GM19395 (cell line): ENCODE results near the gene ZNF575.

Source experiments
- ATAC-seq: cut with Tn5 transposase; IDR thresholded peaks from one replicate; pipeline ENCODE4 v1.9.1; 2021; ENCODE audit warnings: mild to moderate bottlenecking, moderate library complexity; ENCODE audit not compliant: unreplicated experiment

ZNF575 gene

GRCh38 chr19:43532962-43533545 is at the start of gene ZNF575:
Gene ZNF575, plus strand, starts transcription at chr19:43533188. Its CDS starts 1,235 bp downstream, at chr19:43534423.
- ATAC-seq: peak; percentile 59

GRCh38 chr19:43483281-43483680 is 49.7 kb upstream of the ZNF575 start:
- ATAC-seq: no peak

GRCh38 chr19:43485951-43486350 is 47.0 kb upstream of the ZNF575 start:
- ATAC-seq: no peak

- ATAC-seq: no peak
Observed at GRCh38 chr19:43486412-43486811, 46.6 kb upstream of the ZNF575 start.

- no peak for ATAC-seq
Observed at GRCh38 chr19:43488179-43488578, 44.8 kb upstream of the ZNF575 start.

GRCh38 chr19:43489310-43489709 is 43.7 kb upstream of the ZNF575 start:
- ATAC-seq: no peak

GRCh38 chr19:43489979-43490599 is 42.9 kb upstream of the ZNF575 start:
- no peak for ATAC-seq

- no peak for ATAC-seq
Observed at GRCh38 chr19:43490759-43491158, 42.2 kb upstream of the ZNF575 start.

GRCh38 chr19:43495082-43495481 is 37.9 kb upstream of the ZNF575 start:
- no peak for ATAC-seq

- ATAC-seq: no peak
Observed at GRCh38 chr19:43496960-43497359, 36.0 kb upstream of the ZNF575 start.

GRCh38 chr19:43498233-43498842 is 34.6 kb upstream of the ZNF575 start:
- ATAC-seq: no peak

- ATAC-seq: no peak
Observed at GRCh38 chr19:43499042-43499441, 33.9 kb upstream of the ZNF575 start.

- no peak for ATAC-seq
Observed at GRCh38 chr19:43501661-43502418, 31.1 kb upstream of the ZNF575 start.

- ATAC-seq: no peak
Observed at GRCh38 chr19:43502419-43502976, 30.5 kb upstream of the ZNF575 start.

- peak; percentile 92 for ATAC-seq
Observed at GRCh38 chr19:43503501-43504425, 29.2 kb upstream of the ZNF575 start.

GRCh38 chr19:43504426-43505185 is 28.4 kb upstream of the ZNF575 start, which contains the start of gene PHLDB3:
Gene PHLDB3, minus strand, starts transcription at chr19:43504746. Its CDS starts 628 bp downstream, at chr19:43504118.
- ATAC-seq: peak; percentile 37

GRCh38 chr19:43505186-43505456 is 27.9 kb upstream of the ZNF575 start:
- no peak for ATAC-seq

GRCh38 chr19:43505941-43506340 is 27.0 kb upstream of the ZNF575 start:
- ATAC-seq: no peak

GRCh38 chr19:43506629-43507028 is 26.4 kb upstream of the ZNF575 start:
- no peak for ATAC-seq

- ATAC-seq: no peak
Observed at GRCh38 chr19:43507880-43508279, 25.1 kb upstream of the ZNF575 start.
